Measurements from ENCODE around the gene RASGRF2. TPM values are rescaled to one million over a fixed set of nuclear protein-coding genes. Genes with fewer than 3 reads are reported as not detected.

Gene RASGRF2
- 0.03 and 0.15 TPM in 2 replicates for total RNA-seq (2014; rRNA removed; shearing (Covaris generic))

GRCh38 chr5:80959768-80960442 is at the start of gene RASGRF2:
RASGRF2 (plus strand) TSS chr5:80960363; CDS start chr5:80960739, 376 bp downstream.

GRCh38 chr5:81233080-81233634 is 273.0 kb downstream of the RASGRF2 start, which contains the start of gene CKMT2:
CKMT2 (plus strand) TSS chr5:81233322; CDS start chr5:81251133, 17,811 bp downstream.

Small RNAs within 50 kb of the gene (small RNA-seq; reads per million reads assigned to genes)
- gene AC026436.1: not detected
